Ishikawa (cell line): Measurements from ENCODE around the gene TXNRD3.

Experiments used
- CEBPB ChIP-seq: IDR thresholded peaks from 2 replicates; pipeline ENCODE4 v1.6.1; 2012
- CREB1 ChIP-seq: IDR thresholded peaks from 2 replicates; pipeline ENCODE4 v1.6.1; 2012; ENCODE audit warnings: low read depth
- EGR1 ChIP-seq: IDR thresholded peaks from 2 replicates; pipeline ENCODE4 v1.6.1; 2012
- EP300 ChIP-seq: IDR thresholded peaks from 2 replicates; pipeline ENCODE4 v1.6.1; 2012; ENCODE audit warnings: borderline replicate concordance
- FOXM1 ChIP-seq: IDR thresholded peaks from 2 replicates; pipeline ENCODE4 v1.6.1; 2012; ENCODE audit warnings: low read depth, borderline replicate concordance
- RAD21 ChIP-seq: IDR thresholded peaks from 2 replicates; pipeline ENCODE4 v1.6.1; 2012; ENCODE audit warnings: low read depth
- TAF1 ChIP-seq: IDR thresholded peaks from 2 replicates; pipeline ENCODE4 v1.6.1; 2012; ENCODE audit warnings: low read depth, mild to moderate bottlenecking
- TCF12 ChIP-seq: IDR thresholded peaks from 2 replicates; pipeline ENCODE4 v1.6.1; 2012; ENCODE audit warnings: low read depth
- YY1 ChIP-seq: IDR thresholded peaks from 2 replicates; pipeline ENCODE4 v1.6.1; 2012; ENCODE audit warnings: low read depth
- TF ChIP-seq, protein P1 (sequence below): IDR thresholded peaks from 2 replicates; pipeline ENCODE4 v1.6.1; 2012
- TF ChIP-seq, protein P2 (sequence below): IDR thresholded peaks from 2 replicates; pipeline ENCODE4 v1.6.1; 2012; ENCODE audit warnings: low read depth, mild to moderate bottlenecking
- TF ChIP-seq, protein P3 (sequence below): IDR thresholded peaks from 2 replicates; pipeline ENCODE4 v1.6.1; 2012

DNA sequence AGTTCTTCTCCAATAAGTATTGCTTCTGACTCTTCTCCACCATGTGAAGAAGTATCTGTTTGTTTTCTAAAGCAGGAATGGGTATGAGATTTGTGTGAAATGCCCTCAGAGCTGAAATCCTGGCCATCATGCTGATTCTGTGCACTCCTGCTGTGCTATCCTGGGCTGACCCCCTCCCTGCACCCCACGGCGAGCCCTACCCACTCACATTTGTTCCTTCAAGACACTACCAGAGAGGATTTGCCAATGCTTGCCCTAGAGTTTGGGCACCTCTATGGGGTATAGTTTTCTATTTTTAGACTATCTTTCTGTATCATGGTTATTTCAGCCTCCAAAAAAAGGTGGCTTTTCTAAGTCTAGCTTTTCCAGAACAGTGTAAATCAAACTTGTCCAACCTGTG is 18.5 kb downstream of the TXNRD3 start:
- TF ChIP-seq CEBPB = no peak
- TF ChIP-seq RAD21 = no peak
- TF ChIP-seq, protein P1, sequence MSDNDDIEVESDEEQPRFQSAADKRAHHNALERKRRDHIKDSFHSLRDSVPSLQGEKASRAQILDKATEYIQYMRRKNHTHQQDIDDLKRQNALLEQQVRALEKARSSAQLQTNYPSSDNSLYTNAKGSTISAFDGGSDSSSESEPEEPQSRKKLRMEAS = no peak
- no peak for TF ChIP-seq FOXM1
- TF ChIP-seq EGR1 = no peak
- no peak for TF ChIP-seq EP300
- no peak for TF ChIP-seq YY1
- TF ChIP-seq, protein P2, sequence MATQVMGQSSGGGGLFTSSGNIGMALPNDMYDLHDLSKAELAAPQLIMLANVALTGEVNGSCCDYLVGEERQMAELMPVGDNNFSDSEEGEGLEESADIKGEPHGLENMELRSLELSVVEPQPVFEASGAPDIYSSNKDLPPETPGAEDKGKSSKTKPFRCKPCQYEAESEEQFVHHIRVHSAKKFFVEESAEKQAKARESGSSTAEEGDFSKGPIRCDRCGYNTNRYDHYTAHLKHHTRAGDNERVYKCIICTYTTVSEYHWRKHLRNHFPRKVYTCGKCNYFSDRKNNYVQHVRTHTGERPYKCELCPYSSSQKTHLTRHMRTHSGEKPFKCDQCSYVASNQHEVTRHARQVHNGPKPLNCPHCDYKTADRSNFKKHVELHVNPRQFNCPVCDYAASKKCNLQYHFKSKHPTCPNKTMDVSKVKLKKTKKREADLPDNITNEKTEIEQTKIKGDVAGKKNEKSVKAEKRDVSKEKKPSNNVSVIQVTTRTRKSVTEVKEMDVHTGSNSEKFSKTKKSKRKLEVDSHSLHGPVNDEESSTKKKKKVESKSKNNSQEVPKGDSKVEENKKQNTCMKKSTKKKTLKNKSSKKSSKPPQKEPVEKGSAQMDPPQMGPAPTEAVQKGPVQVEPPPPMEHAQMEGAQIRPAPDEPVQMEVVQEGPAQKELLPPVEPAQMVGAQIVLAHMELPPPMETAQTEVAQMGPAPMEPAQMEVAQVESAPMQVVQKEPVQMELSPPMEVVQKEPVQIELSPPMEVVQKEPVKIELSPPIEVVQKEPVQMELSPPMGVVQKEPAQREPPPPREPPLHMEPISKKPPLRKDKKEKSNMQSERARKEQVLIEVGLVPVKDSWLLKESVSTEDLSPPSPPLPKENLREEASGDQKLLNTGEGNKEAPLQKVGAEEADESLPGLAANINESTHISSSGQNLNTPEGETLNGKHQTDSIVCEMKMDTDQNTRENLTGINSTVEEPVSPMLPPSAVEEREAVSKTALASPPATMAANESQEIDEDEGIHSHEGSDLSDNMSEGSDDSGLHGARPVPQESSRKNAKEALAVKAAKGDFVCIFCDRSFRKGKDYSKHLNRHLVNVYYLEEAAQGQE = no peak
- TF ChIP-seq TAF1 = no peak
- TF ChIP-seq CREB1 = no peak
- TF ChIP-seq, protein P3, sequence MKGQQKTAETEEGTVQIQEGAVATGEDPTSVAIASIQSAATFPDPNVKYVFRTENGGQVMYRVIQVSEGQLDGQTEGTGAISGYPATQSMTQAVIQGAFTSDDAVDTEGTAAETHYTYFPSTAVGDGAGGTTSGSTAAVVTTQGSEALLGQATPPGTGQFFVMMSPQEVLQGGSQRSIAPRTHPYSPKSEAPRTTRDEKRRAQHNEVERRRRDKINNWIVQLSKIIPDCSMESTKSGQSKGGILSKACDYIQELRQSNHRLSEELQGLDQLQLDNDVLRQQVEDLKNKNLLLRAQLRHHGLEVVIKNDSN = no peak
- no peak for TF ChIP-seq TCF12
